SK-MEL-5 (cell line): ENCODE data around the gene YAP1. TPM values are rescaled to one million over a fixed set of nuclear protein-coding genes. Genes with fewer than 3 reads are reported as not detected.
A peak's percentile ranks its signal among the peaks of the same experiment; 100 is the strongest.

Source experiments
- DNase-seq: peaks from one replicate; pipeline ENCODE4 v3.0.0-alpha.2; 2016; ENCODE audit warnings: low read depth, low spot score
- in situ Hi-C: cut with HindIII; loops from 2 replicates; pipeline ENCODE4 v1.10.0; 2016; ENCODE audit warnings: low sequenced_read_pairs, high pct_unique_total_duplicates, low pct_unique_long_range_greater_than_20kb
- total RNA-seq: library from RNA; depleted of rRNA; stranded (reverse); fragments of >200 nt; shearing (Covaris generic); gene quantifications from 2 replicates; pipeline ENCODE4 v1.2.3, GENCODE V29; 2014

The YAP1 gene
- total RNA-seq, 1 experiment from 2014 or later = 28.4 TPM

DNA sequence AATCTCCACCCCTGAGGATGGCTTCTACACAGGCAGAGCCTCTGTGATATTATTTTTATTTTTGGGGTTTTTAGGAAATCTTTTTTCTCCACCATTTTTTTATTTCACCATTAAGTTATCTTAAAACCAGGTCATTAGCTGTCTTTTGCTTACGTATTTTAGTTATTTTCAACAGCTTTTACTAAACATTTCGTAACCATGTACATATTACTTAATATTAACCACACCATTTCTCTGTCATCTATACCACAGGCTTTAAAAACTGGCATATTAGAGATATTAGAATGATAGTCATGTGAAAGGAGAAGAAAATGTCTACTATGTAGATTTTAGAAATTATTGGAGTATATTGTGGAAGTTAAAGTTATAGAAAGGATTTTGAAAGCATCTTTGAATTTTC lies 37.4 kb downstream of the YAP1 start:
- DNase-seq = no peak
- in situ Hi-C loops = no loop called here

DNA sequence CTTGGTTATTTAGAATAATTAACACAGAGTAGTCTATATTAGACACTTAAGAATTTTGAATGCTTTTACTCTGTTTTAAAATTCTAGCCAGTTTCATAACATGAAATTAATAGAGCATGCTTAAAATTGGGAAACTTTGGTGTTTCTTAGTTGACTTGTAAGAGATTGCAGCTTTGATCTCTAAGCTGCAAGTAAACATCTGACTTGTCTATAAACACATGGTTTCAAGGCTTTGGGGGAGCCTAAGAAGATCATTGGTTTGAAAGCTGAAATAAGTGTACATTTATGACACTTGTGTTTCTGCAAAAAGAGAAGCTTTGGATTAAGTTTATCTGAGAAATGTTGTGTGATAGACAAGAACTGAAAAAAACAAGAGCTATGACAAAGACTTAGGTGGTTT lies 37.8 kb downstream of the YAP1 start:
- in situ Hi-C loops = no loop called here
- no peak for DNase-seq

DNA sequence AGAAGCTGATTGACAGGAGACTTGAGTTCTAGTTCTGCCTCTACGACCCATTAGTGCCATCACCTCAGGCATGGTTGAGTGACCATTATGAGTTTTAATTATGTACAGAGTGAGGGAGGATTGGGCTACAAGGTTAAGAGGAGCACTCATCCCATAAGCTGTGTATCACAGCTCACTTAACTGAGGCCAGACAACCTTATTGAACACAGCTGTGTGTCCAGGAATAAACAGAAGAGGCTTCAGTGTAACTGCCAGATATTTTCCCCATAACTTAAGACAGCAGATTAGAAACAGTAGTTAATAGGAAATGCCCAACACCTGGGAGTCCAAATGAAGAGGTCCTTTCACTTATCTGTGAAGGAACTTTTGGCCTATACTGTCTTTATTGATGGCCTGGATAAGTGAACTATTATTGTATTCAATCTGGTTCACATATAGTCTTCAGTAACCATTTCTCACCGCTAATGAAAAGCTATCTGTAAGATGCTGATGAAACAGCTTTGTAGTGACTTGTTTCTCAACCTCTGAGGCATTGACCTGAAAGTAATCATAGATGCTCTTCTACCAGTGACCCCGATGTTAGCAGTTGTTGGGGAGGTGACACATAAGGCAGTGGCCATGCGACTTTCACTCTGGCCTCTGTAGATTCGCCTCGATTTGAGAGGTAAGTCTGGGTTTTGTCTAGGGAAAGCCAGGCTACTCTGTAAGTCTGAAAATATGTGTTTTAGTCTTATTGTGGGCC lies 41.7 kb downstream of the YAP1 start:
- in situ Hi-C loops = no loop called here
- DNase-seq = no peak

DNA sequence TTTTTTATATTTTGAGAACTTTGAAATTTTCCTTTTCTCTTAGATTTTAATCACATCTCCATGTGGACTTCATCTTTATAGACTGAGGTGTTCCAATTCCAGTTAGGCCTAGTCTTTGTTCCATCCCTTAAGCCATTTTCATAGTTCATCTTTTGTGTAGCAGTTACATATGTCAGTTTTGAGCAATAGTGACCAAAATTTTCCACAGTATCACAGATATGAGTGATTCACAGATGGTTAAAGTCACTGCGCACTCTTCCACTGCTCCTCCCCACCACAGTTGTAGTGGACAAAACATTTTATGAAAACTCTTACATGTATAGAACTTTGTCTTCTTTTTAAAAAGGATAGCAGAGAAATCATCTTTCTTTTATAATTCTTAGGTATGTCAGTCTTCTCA lies 42.8 kb downstream of the YAP1 start:
- DNase-seq = no peak
- in situ Hi-C loops = no loop called here

GRCh38 chr11:102154806-102155205 lies 44.6 kb downstream of the YAP1 start:
- in situ Hi-C loops = no loop called here
- DNase-seq = no peak

GRCh38 chr11:102155676-102156075 lies 45.4 kb downstream of the YAP1 start:
- in situ Hi-C loops = no loop called here
- no peak for DNase-seq

DNA sequence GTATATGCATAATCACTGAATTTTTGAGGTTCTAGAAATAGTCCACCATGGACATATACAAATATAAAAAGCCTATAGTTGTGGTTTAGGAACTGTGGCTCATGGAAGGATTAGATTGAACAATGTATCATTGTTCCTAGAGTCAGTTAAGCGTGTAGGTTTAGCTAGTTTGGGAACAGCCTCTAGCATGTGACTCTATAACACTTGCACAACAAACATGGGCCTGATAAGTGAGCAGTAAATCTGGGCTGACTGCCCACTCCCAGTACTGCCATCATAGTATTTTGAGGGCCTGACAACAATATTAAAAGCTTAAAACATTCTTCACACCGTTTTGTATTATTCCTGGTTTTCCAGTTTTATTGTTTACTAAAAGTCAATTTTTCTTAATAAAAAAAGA lies 47.0 kb downstream of the YAP1 start:
- DNase-seq = peak; percentile 95
- in situ Hi-C loops = no loop called here

DNA sequence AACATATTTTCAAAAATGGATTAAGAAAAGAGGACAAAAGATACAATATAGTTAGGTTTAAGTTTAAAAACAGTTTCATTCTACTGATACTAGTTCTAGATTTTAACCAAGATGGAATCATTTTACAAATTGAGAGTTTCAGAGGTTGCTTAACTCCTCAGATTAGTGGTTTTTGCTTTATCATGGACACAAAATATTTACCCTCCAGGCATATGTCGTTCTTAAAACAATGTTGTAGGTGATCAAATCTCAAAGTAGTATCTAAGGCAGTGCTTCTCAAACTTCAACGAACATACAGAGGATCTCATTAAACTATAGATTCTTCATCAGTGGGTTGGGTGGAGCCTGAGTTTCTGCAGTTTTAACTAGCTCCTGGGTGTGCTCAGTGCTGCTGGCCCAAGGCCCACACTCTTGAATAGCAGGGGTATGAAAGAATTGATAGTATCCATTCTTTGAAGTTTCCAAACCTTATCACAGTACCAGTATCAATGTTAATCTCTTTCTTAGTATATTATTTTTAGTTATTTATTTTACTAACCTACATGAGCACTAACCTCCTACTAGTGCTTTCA lies 48.0 kb downstream of the YAP1 start:
- in situ Hi-C loops = no loop called here

DNA sequence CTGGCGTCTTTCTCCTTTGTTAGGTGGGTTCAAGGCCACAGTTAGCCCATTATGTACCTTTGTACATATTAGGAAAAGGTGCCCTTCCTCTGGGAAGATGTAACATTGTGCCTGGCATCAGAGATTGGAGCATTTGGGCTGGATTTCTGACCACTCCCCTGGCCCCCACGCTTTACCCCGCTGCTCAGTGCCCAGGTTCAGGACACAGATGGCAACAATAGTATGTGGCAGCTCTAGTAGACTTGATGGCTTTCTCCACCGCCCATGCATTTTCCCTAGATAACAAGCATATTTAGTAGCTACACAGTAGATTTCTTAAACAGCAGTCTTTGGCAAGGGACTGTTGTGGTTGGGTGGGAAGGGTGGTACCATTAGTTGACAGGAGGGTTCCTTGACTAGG lies 53.1 kb downstream of the YAP1 start:
- in situ Hi-C loops = no loop called here

More for the DNA sequence above, 48.0 kb downstream of the YAP1 start:
- DNase-seq = peak; percentile 9

DNA sequence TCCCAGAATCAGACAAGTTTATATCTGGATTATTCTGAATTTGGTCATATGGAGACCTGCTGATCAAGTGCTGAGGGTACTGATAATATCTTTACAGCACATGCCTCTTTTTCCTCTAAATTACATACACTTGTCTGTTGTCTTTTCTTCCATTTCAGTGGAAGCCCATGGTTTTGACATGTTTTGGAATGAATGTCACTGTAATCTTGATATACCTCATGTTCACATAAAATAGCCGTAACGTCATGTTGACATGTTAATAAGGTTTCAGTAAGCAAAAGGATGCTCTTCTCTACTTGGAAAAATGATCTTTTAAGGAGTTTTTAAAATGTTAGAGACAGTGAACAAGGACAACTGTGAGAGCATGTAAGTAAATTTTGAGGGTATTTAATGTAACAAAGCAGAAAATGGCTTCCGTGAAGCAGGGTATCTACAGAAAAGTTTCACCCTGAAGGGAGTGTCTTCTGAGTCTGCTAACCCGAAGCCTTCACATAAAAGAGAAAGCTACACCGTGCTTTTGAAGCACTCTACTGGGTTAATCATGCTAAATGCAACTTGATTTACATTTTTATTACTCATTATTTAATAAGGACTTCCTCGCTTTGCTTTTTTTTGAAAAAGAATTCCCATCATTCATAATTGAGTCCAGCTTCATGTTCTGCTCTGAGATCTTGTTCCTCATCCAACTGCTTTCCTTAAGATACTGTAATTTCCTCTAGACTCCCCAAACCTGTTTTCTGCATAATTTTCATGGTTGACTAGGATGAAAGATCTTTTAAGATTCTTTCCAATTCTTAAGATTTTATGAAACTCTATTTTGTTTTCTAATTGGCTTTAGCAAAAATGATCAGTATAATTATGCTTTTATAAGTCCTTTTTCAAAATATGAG lies 56.2 kb downstream of the YAP1 start:
- in situ Hi-C loops = no loop called here
- DNase-seq = no peak

More for the DNA sequence above, 53.1 kb downstream of the YAP1 start:
- DNase-seq = no peak

- in situ Hi-C loops = no loop called here
- DNase-seq = no peak
Observed at GRCh38 chr11:102168481-102168880, 58.2 kb downstream of the YAP1 start.

GRCh38 chr11:102171101-102171500 lies 60.9 kb downstream of the YAP1 start:
- in situ Hi-C loops = no loop called here
- DNase-seq = no peak

- in situ Hi-C loops = no loop called here
- DNase-seq = no peak
Observed at GRCh38 chr11:102172127-102172848, 62.0 kb downstream of the YAP1 start.

DNA sequence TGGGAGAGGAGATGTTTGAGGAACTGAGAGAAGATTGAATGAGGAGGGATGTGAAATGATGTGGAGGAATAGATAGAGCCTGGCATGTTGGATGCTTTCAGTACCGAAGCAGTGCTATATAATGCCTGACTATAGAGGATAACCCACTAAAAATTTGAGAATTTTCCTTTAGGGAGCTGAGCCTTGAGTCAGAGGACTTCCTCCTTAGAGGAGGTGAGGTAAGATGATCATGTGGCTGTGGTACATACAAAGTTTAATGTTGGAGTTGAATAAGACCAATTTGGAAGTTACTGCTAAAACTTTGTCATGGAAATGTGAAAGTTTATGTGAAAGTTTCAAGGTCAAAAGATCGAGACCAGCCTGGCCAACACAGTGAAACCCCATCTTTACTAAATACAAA lies 66.9 kb downstream of the YAP1 start:
- DNase-seq = no peak
- in situ Hi-C loops = no loop called here

DNA sequence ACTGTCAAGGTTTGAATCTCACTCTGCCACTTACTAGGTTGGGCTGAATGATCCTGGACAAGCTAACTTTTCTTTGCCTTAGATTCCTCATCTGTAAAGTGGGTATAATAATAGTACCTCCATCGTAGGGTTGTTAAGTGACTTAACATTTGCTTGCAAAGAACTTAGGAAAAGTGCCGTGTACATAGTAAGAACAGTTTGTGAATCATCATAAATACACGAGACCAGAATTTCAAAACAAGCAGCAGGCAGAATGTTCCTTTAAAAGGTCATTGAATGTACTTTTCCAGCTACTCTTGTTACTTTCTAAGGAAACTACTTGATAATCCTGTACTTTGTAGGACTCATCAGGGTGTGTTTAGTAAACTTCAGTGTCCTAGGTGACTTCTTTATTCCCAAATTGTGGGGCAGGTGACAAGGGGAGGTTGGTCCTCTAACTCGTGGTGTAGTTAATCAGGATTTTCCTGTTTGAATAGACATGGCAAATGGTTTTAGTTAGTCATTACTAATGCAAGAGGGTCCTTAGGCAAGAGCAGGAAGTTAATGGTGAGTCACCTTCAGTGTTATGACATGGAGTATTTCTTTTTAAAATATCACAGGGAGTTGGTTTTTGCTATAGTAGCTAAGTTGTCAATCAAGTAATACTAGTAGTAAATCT lies 67.9 kb downstream of the YAP1 start:
- in situ Hi-C loops = no loop called here
- peak; percentile 30 for DNase-seq

DNA sequence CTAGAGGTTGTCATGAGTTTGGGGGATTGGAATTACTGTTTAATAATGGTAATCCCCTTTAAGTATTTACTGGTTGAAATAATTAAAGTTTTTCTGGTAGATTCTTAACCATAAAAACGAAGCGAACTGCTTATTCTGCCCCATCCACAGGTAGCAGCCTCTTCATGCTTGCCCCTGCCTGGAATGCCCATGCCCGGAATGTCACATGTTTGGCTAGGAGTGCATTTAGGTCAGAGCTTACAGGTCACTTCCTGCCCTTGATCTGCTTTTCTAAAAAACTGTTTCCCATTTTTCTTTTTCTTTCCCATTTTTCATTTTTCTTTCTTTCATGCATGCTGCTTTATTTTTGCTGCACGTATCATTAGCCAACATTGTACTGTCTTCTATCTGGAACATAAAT lies 69.1 kb downstream of the YAP1 start:
- no peak for DNase-seq
- in situ Hi-C loops = no loop called here

GRCh38 chr11:102184269-102184987 lies 74.2 kb downstream of the YAP1 start:
- no peak for DNase-seq
- in situ Hi-C loops = no loop called here
